Measurements from ENCODE around the gene TENM3.

TENM3 gene

GRCh38 chr4:182252220-182252619, 9.0 kb downstream of the TENM3 start:
- in situ Hi-C loops (cut with MboI; ENCODE audit: low sequenced_read_pairs): no loop called here

DNA sequence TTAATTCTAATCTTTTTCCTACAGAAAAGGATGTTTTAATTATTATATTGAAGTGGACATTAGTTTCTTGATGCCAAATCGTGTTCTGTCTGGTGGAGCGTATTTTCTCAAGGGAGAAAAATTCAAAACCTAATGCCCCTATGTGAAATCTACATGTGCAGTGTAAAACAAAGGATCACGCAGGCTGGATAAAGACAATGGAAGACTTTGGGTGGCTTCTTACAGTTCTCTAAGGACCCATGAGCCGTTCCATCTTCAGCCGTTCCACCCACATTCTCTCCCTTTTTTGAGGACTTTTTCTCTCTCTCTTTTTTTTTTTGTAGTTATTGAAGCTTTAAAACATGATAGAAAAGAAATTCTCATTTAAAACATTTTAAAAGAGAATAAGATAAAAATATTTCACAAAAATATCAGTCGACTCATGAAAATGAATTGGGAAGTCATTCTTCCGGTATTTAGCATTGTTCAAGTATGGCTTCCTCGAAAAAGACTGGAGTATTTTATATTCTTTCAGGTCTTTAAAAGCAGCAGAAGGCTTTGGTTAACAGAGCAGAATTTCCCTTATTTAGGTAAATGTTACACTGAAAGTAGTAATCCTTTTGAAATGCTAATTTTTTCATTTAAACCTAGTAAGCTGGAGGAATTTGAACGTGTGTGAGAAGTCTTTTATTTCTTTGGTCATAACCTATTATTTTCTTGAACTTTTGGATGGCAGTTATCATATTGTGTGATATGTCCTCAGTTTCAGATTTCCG, 11.0 kb downstream of the TENM3 start:
- in situ Hi-C loops (cut with MboI; ENCODE audit: low sequenced_read_pairs): no loop called here

- in situ Hi-C loops (cut with MboI; ENCODE audit: low sequenced_read_pairs): no loop called here
These were observed 12.4 kb downstream of the TENM3 start for GRCh38 chr4:182255441-182256190.

DNA sequence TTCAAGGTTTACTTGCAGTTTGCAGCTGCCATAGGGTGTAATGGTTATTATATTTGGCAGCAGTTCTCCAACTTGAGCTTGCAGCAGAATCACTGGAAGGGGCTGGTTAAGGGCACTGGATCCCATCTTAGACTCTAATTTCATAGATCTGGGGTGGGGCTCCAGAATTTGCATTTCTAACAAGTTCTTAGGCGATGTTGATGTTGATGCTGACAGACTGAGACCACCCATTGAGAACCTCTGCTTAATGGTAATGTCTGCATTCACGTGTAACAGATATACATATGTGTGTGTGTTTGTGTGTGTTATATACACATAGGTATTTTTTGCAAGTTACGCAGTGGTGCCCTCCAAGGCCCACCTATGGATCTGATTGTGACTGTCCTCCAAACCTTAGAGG, 13.8 kb downstream of the TENM3 start:
- in situ Hi-C loops (cut with MboI; ENCODE audit: low sequenced_read_pairs): no loop called here

GRCh38 chr4:182257503-182257902, 14.3 kb downstream of the TENM3 start:
- in situ Hi-C loops (cut with MboI; ENCODE audit: low sequenced_read_pairs): no loop called here

GRCh38 chr4:182258441-182259000, 15.3 kb downstream of the TENM3 start:
- in situ Hi-C loops (cut with MboI; ENCODE audit: low sequenced_read_pairs): no loop called here

- in situ Hi-C loops (cut with MboI; ENCODE audit: low sequenced_read_pairs): no loop called here
These were observed 18.5 kb downstream of the TENM3 start for GRCh38 chr4:182261651-182262223.

DNA sequence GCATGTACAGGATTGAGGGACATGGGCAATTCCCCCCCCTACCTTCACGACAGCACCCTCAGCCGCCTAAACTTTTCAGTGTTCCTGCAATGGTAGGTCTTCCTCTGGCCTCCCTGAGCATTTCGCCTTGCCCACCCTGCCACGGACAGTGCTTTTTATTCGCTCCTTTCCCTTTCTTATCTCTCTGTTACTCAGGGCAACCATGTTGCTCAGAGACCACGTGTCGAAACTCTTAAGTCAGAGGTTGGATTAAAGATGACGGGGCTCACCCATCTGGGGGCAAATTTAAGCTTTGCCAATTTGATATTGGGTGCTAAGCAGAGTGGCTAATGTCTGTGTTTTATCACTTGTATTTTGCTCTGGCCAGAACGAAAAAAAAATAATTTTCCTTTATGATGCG, 20.4 kb downstream of the TENM3 start:
- in situ Hi-C loops (cut with MboI; ENCODE audit: low sequenced_read_pairs): no loop called here

DNA sequence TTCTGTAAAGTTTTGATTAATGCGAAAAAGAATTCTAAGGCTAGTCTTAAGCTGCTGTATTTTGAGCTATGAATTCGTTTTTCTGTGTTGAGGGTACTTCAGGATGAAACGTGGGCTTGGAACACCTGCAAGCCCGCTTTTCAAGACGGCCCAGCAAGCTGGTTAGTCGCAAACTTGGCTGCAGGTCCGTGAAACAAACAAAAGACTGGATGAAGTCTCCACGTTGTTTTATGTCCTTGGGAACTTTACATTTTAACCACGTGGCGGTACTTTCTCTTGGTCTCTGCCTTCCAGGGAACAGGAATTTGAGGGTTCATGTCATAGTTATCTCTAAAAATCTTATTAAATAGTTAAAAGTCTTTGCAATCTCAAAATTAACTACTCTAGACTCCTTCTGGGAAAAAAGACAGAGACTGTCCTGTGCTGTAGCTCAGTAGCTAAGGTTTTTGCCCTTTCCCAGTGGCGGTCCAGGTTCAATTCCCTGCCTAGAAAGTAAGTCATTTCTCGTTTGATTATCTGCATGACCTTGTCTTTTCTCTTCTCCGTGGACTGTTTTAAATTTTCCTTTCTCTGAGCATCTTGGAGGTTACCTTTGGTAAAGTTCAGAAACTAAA, 21.0 kb downstream of the TENM3 start:
- in situ Hi-C loops (cut with MboI; ENCODE audit: low sequenced_read_pairs): no loop called here

GRCh38 chr4:182265881-182266280, 22.7 kb downstream of the TENM3 start:
- in situ Hi-C loops (cut with MboI; ENCODE audit: low sequenced_read_pairs): no loop called here

DNA sequence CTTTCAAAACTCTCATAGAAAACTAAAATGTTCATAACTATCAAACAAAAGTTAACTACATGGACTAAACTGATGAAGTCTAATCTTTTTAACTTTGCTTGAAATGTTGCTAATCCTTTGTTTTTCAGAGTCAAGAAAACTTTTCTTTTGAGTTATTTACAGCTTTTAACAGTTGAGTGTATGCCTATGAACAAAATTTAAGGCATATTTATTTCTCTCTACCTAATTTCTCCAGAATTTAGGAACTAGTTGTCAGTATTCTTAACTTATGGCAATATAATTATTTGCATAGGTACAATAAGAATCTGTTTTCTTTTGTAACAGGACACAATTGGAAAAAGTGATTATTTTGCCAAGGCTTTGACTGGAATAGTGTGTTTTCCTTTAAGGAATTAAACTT, 23.8 kb downstream of the TENM3 start:
- in situ Hi-C loops (cut with MboI; ENCODE audit: low sequenced_read_pairs): no loop called here

- in situ Hi-C loops (cut with MboI; ENCODE audit: low sequenced_read_pairs): no loop called here
These were observed 25.8 kb downstream of the TENM3 start for GRCh38 chr4:182268966-182269365.

GRCh38 chr4:182271731-182272130, 28.5 kb downstream of the TENM3 start:
- in situ Hi-C loops (cut with MboI; ENCODE audit: low sequenced_read_pairs): no loop called here

- in situ Hi-C loops (cut with MboI; ENCODE audit: low sequenced_read_pairs): no loop called here
These were observed 28.9 kb downstream of the TENM3 start for GRCh38 chr4:182272151-182272550.

GRCh38 chr4:182273191-182273935, 30.2 kb downstream of the TENM3 start:
- in situ Hi-C loops (cut with MboI; ENCODE audit: low sequenced_read_pairs): no loop called here

DNA sequence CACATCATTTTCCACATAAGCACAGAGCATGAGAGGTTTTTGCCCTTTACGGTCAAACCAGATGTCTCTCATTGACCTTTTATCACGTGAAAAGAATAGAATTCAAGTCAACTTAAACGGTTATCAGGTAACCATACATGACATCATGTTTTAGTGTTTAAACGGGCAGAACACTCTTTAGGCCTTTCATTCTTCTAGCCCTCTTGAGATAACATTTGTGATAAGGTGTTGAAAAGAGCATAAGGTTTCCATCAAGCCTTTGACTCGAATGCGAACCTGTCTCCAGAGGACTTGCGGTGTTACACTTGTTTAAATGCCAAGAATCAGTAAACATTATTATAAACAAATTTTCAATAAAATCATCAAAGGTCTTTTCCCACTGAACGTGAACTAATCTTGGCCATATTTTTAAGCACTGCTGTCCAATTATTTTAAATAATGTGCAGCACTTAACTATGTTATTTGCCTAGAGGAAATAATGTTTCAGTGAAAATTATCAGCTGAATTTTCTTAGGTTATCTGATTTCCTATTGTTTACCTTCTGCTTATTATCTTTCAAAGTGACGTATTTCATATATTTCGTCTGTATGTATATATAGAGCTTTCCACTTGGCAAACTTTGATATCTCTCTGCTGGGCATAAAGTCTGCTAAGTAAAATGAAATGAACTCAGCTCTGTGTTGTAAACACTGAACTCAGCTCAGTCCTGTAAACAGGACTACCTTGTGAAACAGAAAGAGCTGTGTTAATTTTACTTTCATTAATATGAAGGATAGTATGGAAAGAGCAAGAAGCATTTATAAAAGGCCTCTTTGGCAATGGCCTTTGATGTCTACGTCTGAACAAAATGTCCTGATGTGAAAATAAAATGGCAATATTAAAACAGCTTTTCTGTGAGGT, 33.3 kb downstream of the TENM3 start:
- in situ Hi-C loops (cut with MboI; ENCODE audit: low sequenced_read_pairs): no loop called here

GRCh38 chr4:182277377-182277776, 34.2 kb downstream of the TENM3 start:
- in situ Hi-C loops (cut with MboI; ENCODE audit: low sequenced_read_pairs): no loop called here

DNA sequence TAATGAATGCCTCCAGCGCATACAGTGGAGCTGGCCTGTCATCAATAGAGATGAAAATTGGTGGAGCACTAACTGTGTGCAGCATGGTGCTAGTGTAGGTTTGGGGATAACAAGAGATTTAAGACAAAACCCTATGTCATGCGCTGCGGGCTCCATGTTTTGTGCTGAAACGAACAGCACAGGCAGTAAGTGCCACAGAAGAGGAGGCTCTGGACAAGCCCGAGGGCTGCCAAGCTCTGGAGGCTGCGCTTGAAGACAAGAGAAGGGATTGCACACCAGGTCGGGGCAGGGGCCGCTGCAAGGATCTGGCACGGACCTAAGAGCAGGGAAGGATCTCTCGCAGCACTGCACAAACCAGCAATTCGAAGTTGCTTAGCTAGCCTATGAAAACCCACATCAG, 35.5 kb downstream of the TENM3 start:
- in situ Hi-C loops (cut with MboI; ENCODE audit: low sequenced_read_pairs): no loop called here

- in situ Hi-C loops (cut with MboI; ENCODE audit: low sequenced_read_pairs): no loop called here
These were observed 37.4 kb downstream of the TENM3 start for GRCh38 chr4:182280436-182281111.

Data from HL-60/S4 (cell line).